Neuronal stem cell (in vitro differentiated cells): Measurements from ENCODE around the gene TMEM198.

Source experiments
- DNase-seq: peaks from one replicate; pipeline ENCODE4 v3.0.0-alpha.2; 2013; ENCODE audit warnings: low spot score
- H2AFZ ChIP-seq: one replicate; pipeline ENCODE4 v1.6.1; 2013; ENCODE audit warnings: mild to moderate bottlenecking, low read length, inconsistent platforms
- H2AK5ac ChIP-seq: 2 replicates; pipeline ENCODE4 v1.6.1; 2013; ENCODE audit warnings: low read depth, mild to moderate bottlenecking, inconsistent platforms, low read length, moderate library complexity, mixed read lengths
- H2BK120ac ChIP-seq: 2 replicates; pipeline ENCODE4 v1.6.1; 2013; ENCODE audit warnings: low read depth, mild to moderate bottlenecking, inconsistent platforms, low read length, moderate library complexity, mixed read lengths
- H2BK12ac ChIP-seq: one replicate; pipeline ENCODE4 v1.6.1; 2013; ENCODE audit warnings: low read length, inconsistent platforms
- H2BK15ac ChIP-seq: 2 replicates; pipeline ENCODE4 v1.6.1; 2013; ENCODE audit warnings: mild to moderate bottlenecking, low read length, inconsistent platforms, mixed read lengths
- H2BK5ac ChIP-seq: one replicate; pipeline ENCODE4 v1.6.1; 2013; ENCODE audit warnings: inconsistent platforms, mild to moderate bottlenecking, low read length, moderate library complexity
- H3K14ac ChIP-seq: one replicate; pipeline ENCODE4 v1.6.1; 2013; ENCODE audit warnings: low read length, inconsistent platforms
- H3K18ac ChIP-seq: 2 replicates; pipeline ENCODE4 v1.6.1; 2013; ENCODE audit warnings: low read length, inconsistent platforms
- H3K23ac ChIP-seq: 2 replicates; pipeline ENCODE4 v1.6.1; 2013; ENCODE audit warnings: low read depth, mild to moderate bottlenecking, mixed read lengths, low read length, inconsistent platforms; ENCODE audit not compliant: poor library complexity
- H3K27ac ChIP-seq: replicated peaks from 3 replicates; pipeline ENCODE4 v1.5.1; 2013; ENCODE audit warnings: low read length, inconsistent platforms
- H3K27me3 ChIP-seq, 3 experiments: 2 replicates each; pipeline ENCODE4 v1.6.1; 2013; ENCODE audit warnings: low read length in 3 of 3, mild to moderate bottlenecking in 2 of 3, inconsistent platforms in 1 of 3, low read depth in 1 of 3, mixed read lengths in 1 of 3, moderate library complexity in 1 of 3; ENCODE audit not compliant: control insufficient read depth in 3 of 3, insufficient read depth in 3 of 3
- H3K36me3 ChIP-seq, 2 donors: replicated peaks in 1 of 2; 2 replicates each; pipeline ENCODE4 v1.6.1; 2013; ENCODE audit warnings: low read length in 2 of 2; ENCODE audit not compliant: control insufficient read depth in 2 of 2, insufficient read depth in 2 of 2
- H3K4ac ChIP-seq: 2 replicates; pipeline ENCODE4 v1.6.1; 2013; ENCODE audit warnings: inconsistent platforms, mild to moderate bottlenecking, low read length, moderate library complexity
- H3K4me1 ChIP-seq, 2 donors: 1 replicate in 1 of 2; 2 replicates in 1 of 2; pipeline ENCODE4 v1.6.1; 2013; ENCODE audit warnings: low read length in 2 of 2, low read depth in 1 of 2; ENCODE audit not compliant: control insufficient read depth in 2 of 2, insufficient read depth in 1 of 2
- H3K4me2 ChIP-seq: one replicate; pipeline ENCODE4 v1.6.1; 2013; ENCODE audit warnings: mild to moderate bottlenecking, low read length, inconsistent platforms; ENCODE audit not compliant: insufficient read depth, poor library complexity, severe bottlenecking
- H3K4me3 ChIP-seq, 2 donors: 2 replicates each; pipeline ENCODE4 v1.5.1; 2013; ENCODE audit warnings: low read length in 2 of 2, mild to moderate bottlenecking in 2 of 2, inconsistent platforms in 1 of 2, moderate library complexity in 1 of 2
- H3K79me1 ChIP-seq: one replicate; pipeline ENCODE4 v1.6.1; 2013; ENCODE audit warnings: low read depth, mild to moderate bottlenecking, inconsistent platforms, low read length, moderate library complexity
- H3K9ac ChIP-seq: one replicate; pipeline ENCODE4 v1.6.1; 2013; ENCODE audit warnings: mild to moderate bottlenecking, low read depth, low read length, inconsistent platforms; ENCODE audit not compliant: poor library complexity
- H3K9me3 ChIP-seq, 2 donors: replicated peaks in 1 of 2; 2 replicates each; pipeline versions ENCODE3 to v1.6.1; 2013; ENCODE audit warnings: low read length in 2 of 2, mild to moderate bottlenecking in 2 of 2, inconsistent platforms in 1 of 2, low read depth in 1 of 2, mixed read lengths in 1 of 2, moderate library complexity in 1 of 2; ENCODE audit not compliant: control insufficient read depth in 2 of 2, insufficient read depth in 1 of 2
- H4K8ac ChIP-seq: one replicate; pipeline ENCODE4 v1.6.1; 2013; ENCODE audit warnings: low read depth, mild to moderate bottlenecking, inconsistent platforms, low read length, moderate library complexity
- H4K91ac ChIP-seq: one replicate; pipeline ENCODE4 v1.6.1; 2013; ENCODE audit warnings: low read length, low read depth, mild to moderate bottlenecking, inconsistent platforms; ENCODE audit not compliant: poor library complexity
- WGBS, 2 donors: extraction: QIAGEN DNeasy Blood & Tissue Kit; methylation state at CpG; one replicate each; pipeline ENCODE4 v1.1.7; 2013; ENCODE audit warnings: missing lambda C conversion rate in 2 of 2, mixed read lengths in 1 of 2; ENCODE audit not compliant: insufficient read length in 2 of 2, insufficient replicate concordance in 1 of 2; ENCODE audit errors: extremely low coverage in 2 of 2; 5-methylcytosine and 5-hydroxymethylcytosine counted together

The TMEM198 gene

DNA sequence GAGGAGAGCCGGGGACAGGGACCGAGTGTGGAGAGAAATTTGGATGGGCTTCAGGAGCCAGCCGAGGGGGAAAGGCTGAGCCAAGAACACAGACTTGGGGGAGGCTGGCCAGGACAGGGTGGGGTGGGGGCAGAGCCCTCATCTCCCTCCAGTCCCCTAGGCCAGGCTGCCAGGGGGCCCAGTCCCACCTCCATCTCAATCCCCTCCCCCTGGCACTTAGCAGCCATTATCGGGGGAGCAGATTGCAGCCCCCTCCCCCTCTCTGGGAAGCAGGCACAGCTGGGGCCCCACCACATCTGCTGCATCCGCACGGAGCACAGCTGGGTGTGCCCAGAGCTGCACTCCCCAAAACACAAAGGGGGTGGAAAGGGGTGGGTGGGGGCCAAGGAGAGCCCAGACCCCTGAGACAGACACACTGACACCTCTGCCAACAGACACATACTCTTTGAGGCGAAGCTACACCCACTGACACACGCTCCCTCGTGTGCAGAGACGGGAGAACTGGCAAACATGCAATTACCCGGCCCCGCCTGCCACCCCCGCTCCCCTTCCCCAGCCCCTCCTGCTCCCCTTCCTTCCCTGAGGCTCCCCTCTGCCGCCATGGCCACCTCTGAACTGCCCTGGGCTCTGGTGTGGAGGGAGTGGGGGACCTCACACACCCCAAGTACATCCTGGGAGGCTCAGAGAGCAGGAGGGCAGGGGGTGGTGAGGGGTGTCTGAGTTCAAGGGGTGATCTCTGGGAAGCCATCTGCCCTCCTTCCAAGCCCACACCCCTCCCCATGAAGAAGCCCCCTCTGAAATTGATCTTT lies 34.7 kb upstream of the TMEM198 start:
- peak overlapping the region; percentile 71 for H3K18ac ChIP-seq
- H3K27ac ChIP-seq, result no peak overlapping the region
- H3K14ac ChIP-seq, result no peak overlapping the region
- no peak overlapping the region for H4K91ac ChIP-seq
- no peak for DNase-seq
- peak overlapping the region; percentile 22 for H2BK12ac ChIP-seq
- no peak overlapping the region for H2AFZ ChIP-seq
- H3K79me1 ChIP-seq, result no peaks in the 10 kb centered on the region
- H3K4ac ChIP-seq, result no peak overlapping the region
- no peak overlapping the region for H3K9ac ChIP-seq
- H3K4me1 ChIP-seq, result peaks cover 37 to 54% of the 10 kb centered on the region in 2 donors
- no peak overlapping the region for H2BK120ac ChIP-seq
- H2AK5ac ChIP-seq, result peak overlapping the region; percentile 3
- no peak overlapping the region for H2BK5ac ChIP-seq
- peaks cover 3 to 5% of the 10 kb centered on the region in 2 donors for H3K36me3 ChIP-seq
- peak overlapping the region; percentile 67 for H3K23ac ChIP-seq
- H3K27me3 ChIP-seq, result peaks cover 0 to 32% (median 25%) of the 10 kb centered on the region in 3 experiments
- H3K9me3 ChIP-seq, result peaks cover 0 to 2% of the 10 kb centered on the region in 2 donors
- peak overlapping the region; percentile 75 for H2BK15ac ChIP-seq
- H3K4me3 ChIP-seq, result no peak overlapping the region
- no peak overlapping the region for H4K8ac ChIP-seq
- no CpG with 5 or more reads among the region's 14 CpGs for WGBS, 2 donors
- no peak overlapping the region for H3K4me2 ChIP-seq

- peak overlapping the region; percentile 93 for H3K23ac ChIP-seq
- no peak overlapping the region for H4K91ac ChIP-seq
- peak overlapping the region; percentile 19 for H3K4ac ChIP-seq
- H3K27ac ChIP-seq, result no peak overlapping the region
- peak overlapping the region; percentile 72 for H2AFZ ChIP-seq
- H3K27me3 ChIP-seq, result peaks cover 0 to 40% (median 33%) of the 10 kb centered on the region in 3 experiments
- H2BK120ac ChIP-seq, result peak overlapping the region; percentile 98
- peak overlapping the region; percentile 93 for H3K4me2 ChIP-seq
- peak overlapping the region; percentile 75 for H3K9ac ChIP-seq
- H2BK12ac ChIP-seq, result no peak overlapping the region
- no CpG with 5 or more reads among the region's 26 CpGs for WGBS, 2 donors
- no peaks in the 10 kb centered on the region for H3K79me1 ChIP-seq
- peak overlapping the region; percentile 30 to 79 for H3K4me3 ChIP-seq
- H2BK5ac ChIP-seq, result peak overlapping the region; percentile 21
- H3K18ac ChIP-seq, result peak overlapping the region; percentile 85
- no peak for DNase-seq
- peaks cover 0 to 2% of the 10 kb centered on the region in 2 donors for H3K9me3 ChIP-seq
- H3K4me1 ChIP-seq, result peaks cover 38 to 59% of the 10 kb centered on the region in 2 donors
- H2AK5ac ChIP-seq, result peak overlapping the region; percentile 94
- H4K8ac ChIP-seq, result no peak overlapping the region
- H3K36me3 ChIP-seq, result peaks cover 0 to 5% of the 10 kb centered on the region in 2 donors
- peak overlapping the region; percentile 94 for H2BK15ac ChIP-seq
- H3K14ac ChIP-seq, result no peak overlapping the region
Measured at GRCh38 chr2:219509780-219510511, 33.9 kb upstream of the TMEM198 start.

DNA sequence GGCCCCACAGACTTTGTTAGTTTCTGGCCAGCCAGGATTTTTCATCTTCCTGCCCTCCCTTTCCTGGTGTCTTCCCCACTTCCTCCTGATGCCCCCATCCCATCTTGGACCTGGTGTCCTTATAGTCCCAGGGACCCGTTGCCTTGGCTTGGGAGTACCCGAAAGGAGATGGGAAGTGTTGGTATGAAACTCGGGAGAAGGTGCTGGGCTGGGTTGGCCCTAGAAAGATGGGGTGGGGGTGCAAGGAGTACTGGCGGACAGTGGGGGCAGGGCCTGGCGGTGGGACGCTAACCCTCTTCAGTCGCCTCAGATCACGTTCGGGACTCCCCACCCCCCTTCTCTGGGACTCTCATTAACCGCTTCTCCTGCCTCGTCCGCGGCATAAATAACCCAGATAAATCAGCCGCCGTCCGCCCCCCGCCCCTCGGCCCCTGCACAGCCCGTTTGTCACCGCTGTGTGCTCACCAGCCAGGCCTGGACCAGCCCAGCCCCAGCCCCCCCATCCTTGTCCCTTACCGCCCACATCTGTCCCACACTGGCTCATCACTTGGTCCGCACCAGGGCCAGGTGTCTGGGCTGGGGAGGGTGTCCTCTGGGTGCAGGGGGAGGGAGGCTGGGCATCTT lies 33.2 kb upstream of the TMEM198 start:
- peaks cover 0 to 2% of the 10 kb centered on the region in 2 donors for H3K9me3 ChIP-seq
- peak overlapping the region; percentile 21 for H2BK5ac ChIP-seq
- peak overlapping the region; percentile 94 for H2AK5ac ChIP-seq
- no CpG with 5 or more reads among the region's 22 CpGs for WGBS, 2 donors
- peak overlapping the region; percentile 14 for H3K4me2 ChIP-seq
- no peak for DNase-seq
- H3K27ac ChIP-seq, result no peak overlapping the region
- no peaks in the 10 kb centered on the region for H3K79me1 ChIP-seq
- no peak overlapping the region for H3K14ac ChIP-seq
- no peak overlapping the region for H4K91ac ChIP-seq
- peak overlapping the region; percentile 98 for H2BK120ac ChIP-seq
- peak overlapping the region; percentile 63 for H3K9ac ChIP-seq
- H3K4ac ChIP-seq, result peak overlapping the region; percentile 97
- peaks cover 38 to 59% of the 10 kb centered on the region in 2 donors for H3K4me1 ChIP-seq
- peaks cover 0 to 47% (median 38%) of the 10 kb centered on the region in 3 experiments for H3K27me3 ChIP-seq
- peaks cover 0 to 5% of the 10 kb centered on the region in 2 donors for H3K36me3 ChIP-seq
- peak overlapping the region; percentile 93 for H3K23ac ChIP-seq
- H3K18ac ChIP-seq, result peak overlapping the region; percentile 85
- H4K8ac ChIP-seq, result no peak overlapping the region
- peak overlapping the region; percentile 93 for H2BK12ac ChIP-seq
- peak overlapping the region; percentile 94 for H2BK15ac ChIP-seq
- H2AFZ ChIP-seq, result peak overlapping the region; percentile 72
- H3K4me3 ChIP-seq, result no peak overlapping the region
